HG03439 (cell line): ENCODE measurements around the gene SNAP25.

Experiments
- ATAC-seq: cut with Tn5 transposase; IDR thresholded peaks from one replicate; pipeline ENCODE4 v1.9.1; 2021; ENCODE audit warnings: mild to moderate bottlenecking, moderate library complexity; ENCODE audit not compliant: unreplicated experiment

The SNAP25 gene

DNA sequence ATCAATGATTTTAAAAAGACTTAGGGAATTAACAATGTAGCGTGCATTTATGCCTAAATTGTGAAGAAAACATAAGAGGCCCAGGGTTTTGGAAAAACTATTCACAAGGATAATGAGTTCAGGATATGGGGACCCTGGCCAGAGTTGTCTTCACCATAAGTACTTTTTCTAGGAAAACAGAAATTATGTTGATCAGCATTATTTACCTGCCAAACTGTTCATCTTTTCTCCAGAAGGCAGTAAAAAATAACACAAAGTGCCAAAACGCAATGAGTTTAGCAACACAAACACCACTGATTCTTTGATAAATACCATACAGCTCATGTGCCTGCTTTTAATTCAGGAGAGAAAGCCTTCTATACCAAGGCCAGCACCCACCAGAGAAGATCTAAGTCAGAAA, 43.1 kb downstream of the SNAP25 start:
- ATAC-seq = no peak

DNA sequence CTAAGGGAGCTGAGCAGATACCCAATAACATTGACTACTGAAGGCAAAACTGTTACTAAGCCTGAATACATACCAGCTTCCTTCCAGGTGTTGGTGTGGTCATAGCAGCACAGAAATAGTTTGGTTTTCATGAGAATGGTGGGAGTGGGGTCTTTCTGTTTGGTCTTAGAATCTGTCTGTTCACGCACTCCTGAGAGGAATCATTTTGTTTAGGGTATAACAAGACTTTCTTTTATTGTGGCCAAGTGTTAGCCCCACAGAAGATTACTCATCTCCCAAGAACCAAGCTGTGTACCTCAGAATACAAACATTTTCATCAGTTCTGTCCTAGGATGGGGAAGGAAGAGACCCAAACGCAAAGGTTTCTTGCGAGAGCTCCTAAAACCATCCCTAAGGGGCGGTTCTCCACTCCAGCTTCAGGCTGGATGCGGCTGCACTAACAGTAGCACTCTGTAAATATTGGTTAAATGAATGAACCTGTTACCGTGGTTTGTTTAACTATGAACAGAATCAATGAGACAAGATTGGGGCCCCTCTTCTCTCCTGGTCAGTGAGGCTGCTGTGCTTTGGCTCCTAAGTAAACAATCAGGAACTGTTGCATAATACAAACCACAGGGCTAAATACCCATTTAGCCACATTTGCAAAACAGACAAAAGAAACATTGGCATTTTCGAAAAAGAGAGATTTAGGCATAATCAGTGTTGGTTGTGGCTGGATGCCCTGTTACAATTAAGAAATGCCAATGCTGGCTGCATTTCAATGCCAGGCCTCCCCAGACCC, 44.9 kb downstream of the SNAP25 start:
- ATAC-seq = no peak

DNA sequence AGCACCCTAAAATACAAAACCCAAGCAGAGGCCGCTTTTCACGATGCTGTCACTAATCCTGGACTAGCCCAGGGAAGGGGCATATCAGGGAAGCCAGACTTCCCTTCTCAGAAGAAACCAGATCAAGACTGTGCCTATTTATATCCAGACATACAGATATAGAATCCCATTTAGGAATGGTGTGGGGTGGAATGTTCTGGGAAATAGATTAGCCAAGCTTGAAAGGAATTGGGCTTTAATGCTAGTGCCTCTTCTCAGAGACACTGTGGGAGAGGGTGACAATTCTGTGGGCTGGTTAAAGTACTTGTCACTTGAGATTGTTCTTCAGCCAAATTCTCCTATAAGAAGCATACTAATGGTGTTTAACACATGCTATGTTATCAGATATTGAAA, 45.5 kb downstream of the SNAP25 start:
- ATAC-seq = no peak

DNA sequence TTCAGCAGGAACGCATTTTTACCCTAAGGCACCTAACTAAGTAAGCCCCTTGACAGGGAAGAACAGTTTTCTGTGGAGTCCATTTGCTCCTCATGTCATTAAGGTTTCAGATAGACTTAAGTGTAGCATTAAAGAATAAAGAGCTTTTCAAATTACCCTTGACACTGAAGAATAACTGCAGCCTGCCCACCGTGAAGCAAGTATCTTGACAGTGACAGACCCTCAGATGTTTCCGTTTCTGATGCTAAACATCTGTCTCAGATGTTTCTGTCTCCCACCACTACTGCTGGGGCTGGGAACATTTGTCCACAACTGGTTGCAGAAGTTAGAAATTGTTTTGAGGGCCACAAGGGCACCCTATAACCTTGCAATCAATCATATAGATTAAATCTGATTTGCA, 50.0 kb downstream of the SNAP25 start:
- ATAC-seq = no peak

DNA sequence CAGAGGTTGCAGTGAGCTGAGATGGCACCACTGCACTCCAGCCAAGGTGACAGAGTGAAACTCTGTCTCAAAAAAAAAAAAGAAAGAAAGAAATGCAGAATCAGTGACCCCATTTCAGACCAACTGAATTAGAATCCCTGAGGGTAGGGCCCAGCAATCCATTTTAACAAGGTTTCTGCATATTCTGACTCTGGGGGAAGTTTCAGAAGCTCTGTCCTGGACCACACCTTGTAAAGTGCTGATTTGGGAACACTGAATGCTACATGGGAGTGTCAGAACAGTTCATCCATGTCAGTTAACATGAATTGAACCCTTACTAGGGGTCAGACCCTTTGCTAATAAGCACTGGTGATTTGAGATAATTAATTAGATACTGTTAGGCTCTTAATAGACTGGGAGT, 52.0 kb downstream of the SNAP25 start:
- ATAC-seq = no peak

DNA sequence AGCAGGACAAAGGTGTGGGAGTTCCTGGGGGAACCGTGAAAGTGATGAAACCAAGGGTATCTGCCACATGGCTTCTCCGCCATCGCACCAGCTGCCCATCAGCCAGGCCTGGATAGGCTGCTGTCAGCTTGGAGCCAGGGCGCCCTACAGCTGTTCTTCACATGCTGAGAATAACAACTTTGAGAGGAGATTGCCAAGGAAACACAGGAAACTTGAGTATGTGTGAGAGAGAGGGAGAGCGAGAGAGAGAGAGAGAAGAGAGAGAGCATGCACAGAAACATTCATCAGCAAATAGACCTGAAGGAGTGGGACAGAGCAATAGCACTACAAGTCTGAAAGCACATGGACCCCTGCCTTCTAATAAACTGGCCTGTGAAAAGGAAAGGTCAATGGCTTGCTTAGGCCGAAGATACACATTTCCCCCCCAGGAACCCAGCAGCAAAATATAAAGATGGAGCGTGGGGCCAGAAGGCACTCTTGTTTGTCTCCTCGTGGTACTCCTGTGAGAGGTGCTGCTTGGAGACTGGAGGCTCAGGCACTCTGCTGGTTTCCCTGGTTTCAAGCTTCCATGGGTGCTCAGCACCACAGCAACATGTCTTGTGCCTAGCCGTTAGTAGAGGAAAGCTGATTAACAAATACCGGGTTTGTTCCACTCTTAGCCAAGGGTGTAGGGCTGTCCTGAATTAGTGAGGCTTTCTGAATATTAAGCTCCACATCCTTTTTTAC, 53.0 kb downstream of the SNAP25 start:
- no peak for ATAC-seq

DNA sequence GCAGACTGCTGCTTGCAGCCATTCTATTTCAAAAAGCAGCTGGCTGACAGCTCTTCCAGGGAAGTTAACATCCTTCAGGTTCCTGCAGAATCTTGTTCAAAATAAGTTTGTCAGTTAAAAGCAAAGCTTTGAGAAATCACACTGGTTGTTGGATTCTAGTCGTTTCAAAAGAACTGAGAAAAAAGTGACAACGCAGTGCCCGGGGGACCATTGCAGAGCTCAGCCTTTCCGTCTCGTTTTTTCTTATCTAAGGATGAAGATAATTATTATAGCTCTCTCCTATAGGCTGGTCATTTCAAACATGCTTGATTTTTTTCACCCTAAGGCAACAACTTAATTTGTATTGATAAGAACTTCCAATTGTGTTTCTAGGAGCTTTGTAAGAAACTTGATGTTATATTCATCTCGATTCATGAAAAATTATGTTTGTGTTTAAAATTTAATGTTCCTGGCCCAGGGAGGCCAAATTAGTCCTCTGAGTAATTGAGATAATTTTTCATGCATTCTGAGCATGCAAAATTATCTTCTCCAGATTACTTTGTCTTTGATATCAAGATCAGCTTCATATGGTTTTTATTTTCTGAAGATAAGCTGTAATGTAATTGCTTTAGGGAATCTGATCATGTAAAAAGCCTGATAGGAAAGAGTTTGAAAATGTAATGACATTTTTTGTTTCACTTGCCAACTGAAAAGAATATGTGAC, 58.4 kb downstream of the SNAP25 start:
- no peak for ATAC-seq

DNA sequence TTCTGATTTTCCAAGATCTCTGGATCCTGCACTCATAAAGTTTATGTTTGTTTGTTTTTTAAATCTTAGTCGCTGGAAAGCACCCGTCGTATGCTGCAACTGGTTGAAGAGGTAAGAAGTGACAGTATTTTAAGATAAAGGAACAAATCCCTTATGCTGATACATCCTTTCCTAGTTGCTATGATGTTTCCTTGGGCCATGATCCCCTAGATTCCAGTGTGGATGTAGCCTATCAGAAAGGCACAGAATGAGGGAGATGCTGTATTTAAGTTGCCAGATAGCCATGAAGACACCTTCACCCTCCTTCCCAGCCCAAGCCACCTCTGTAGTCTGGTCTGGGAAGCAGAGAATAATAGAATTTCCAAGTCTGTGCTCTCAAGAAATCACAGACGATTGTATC, 59.0 kb downstream of the SNAP25 start:
- no peak for ATAC-seq

DNA sequence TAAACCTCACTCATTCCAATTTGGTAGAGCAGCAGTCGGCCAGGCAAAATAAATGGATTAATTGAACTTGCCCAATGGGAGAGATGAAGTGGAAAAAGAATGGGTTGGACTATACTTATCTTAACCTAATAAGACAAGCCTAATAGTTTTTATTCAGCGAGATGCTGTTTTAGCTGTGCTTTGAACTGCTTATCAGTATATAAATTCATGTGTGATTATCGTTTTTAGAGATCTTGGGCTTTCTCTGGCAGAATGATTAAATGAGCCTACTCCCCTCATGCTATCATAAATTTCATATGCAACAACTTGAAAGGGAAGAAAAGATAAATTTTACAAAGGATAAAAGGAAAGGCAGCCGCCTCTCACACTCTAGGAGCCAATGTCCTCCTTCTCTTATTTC, 59.8 kb downstream of the SNAP25 start:
- no peak for ATAC-seq

DNA sequence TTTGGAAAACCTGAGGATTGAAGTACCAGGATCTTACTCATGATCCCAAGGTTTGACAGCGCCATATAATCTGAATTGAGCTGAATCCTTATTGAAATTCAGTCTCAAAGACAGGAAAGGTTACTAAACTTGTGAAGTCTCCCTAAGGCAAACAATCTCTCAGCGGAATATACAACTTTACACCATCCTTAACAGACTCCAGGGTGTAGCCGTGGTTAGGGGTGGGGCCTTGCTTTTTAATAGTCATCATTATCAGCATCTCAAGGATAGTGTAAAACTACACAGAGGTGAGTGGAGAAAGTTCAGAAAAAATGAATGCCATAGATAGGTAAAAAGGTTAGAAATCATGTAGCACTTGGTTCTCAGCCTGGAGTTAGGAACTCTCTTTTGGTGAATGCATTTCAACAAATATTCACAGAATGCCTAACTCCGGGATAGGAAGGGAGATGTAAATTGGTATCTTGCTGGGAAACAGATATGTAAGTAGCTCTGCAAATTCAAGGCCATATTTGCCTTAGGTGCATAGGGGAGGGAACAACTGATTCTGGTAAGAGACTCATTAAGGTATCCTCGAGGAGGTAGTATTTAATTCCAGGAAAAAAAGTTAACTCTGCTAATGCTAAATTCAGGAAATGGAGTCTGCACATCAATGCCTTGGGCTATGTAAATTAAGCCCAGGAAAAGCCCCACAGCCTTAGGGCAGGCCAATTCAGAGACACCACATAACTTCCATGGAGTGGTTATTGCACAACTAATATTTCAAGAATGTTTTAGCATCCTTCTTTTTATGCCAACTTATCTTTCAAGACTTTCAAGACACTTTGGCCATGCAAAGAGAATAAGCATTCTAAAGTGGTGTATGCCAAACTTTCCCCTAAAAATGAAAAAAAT, 61.6 kb downstream of the SNAP25 start:
- ATAC-seq = no peak

DNA sequence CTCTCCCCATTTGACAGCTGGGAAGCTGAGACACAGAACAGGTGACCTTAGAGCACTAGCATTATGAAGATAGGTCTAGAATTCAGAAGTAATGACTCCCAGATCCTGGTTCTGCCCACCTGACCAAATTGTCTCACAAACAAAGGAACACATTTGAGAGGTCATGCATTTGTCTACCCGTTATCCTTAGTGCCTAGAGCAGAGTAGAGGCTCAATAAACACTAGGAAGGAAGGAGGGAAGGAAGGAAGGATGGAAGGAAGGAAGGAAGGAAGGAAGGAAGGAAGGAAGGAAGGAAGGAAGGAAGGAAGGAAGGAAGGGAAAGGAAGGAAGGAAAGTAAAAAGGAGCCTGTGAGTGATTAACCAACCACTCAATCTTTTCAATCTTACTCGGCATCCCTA, 63.3 kb downstream of the SNAP25 start:
- no peak for ATAC-seq

DNA sequence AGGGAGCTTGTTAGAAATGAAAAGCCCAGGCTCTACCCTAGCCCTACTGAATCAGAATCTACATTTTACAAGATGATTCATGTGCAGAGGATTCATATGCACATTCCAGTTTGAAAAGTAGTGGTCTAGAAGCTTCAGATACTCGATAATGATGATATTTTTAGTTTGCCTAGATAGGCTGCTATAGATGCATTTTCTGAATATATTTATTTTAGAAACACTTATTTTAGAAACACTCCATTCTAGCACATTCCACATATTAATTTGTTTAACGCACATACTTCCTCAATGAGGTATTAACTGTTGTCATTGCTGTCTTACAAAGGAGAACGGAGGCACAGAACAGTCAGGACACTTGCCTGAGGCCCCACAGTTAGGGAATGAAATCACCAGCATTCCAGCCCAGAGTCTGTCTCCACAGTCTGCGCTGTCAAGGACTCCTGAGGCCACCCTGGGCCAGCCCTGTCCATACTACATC, 64.4 kb downstream of the SNAP25 start:
- no peak for ATAC-seq

DNA sequence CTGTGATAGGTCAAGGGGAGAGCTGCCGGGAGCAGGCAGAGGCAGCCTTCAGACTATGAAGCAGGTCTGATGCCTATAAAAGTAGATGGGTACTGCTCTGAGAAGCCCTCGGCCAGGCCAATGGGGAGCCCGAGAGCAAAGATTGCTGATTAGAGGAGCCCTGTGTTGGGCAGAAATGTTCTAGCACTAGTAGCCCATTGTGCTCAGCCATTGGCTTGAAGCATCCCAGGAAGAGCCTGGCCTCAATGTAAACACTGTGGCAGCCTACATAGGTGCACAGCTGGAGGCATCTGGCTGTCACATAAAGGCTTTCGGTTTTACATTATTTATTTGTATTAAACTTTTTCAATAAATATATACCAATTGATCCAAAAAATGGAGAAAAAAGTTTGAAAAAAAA, 67.7 kb downstream of the SNAP25 start:
- no peak for ATAC-seq

DNA sequence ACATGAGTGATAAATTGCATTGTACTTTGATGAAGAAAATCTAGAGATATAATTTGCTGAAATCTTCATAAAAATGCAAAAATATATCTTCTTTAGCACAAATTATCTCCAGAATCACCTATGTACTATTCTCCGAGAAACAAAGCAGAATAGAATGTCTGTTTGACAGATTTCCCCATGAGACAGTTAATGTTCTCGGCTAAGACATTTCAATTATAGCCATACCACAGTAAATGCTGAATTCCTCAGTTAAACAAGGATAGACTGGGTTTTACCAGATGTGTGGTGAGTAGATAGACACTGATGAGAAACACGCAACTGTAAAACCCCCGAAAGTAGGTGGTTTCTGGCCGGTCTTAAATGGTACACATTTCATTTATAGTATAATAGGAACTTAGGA, 69.8 kb downstream of the SNAP25 start:
- no peak for ATAC-seq

DNA sequence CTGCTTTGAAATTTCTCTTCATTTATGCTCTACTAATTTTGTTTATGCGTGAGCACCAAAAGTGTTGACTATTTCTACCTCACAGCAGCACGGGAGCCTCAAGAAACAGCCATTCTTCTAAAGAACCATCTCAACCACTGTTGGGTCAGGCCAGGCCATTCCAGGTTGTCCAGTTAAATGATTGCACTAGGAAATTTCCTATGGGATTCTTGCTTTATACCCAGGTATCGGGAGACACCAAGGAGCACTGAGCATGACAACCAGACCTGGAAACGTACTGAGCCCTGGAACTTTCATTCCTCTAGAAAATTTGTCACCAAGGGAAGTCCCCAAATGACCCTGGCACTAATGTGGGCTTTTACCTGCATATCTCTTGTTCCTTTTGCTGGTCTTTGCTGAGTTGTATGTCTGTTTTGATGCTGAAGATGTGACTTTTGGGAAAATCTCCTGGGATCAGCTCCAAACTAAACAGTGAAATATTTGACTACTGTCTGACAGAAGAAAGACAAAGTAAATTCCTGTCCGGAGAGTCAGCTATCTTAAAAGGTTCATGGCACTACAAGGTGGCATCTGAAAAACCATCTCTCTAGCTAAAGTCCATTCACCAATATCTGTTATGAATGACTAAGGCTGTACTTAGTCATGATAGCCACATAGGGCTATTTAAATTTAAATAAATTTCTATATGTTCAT, 70.5 kb downstream of the SNAP25 start:
- no peak for ATAC-seq

DNA sequence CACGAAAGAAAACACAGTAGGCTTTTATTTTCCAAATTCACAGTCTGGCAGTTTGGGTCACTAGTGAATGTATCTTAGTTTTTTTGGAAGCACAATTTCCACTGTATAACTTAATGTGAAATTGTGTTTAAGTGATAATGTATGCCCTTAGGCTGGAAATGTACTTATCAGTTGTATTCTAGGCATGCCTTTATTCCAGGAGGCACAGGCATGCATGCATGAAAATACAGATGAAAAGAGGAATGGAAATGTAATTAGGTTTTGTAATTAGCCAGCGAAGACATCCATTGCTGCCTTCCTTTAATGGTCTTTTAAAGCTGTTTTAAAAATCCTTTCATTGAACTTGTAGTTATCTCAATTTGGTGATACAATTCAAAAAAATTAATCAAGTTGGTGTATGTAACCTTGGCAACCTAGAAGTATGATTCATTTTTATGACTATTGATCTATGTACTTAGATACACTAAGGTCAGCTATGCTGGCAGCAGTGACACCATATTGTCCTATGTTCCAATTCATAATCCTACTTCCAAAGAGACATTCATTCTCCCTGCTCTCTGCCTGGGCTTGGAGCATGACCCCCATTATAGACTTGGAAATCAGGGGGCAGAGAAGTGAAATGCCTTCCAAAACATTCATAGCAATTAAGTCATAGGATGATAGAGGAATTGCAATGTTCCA, 73.1 kb downstream of the SNAP25 start:
- ATAC-seq = no peak

DNA sequence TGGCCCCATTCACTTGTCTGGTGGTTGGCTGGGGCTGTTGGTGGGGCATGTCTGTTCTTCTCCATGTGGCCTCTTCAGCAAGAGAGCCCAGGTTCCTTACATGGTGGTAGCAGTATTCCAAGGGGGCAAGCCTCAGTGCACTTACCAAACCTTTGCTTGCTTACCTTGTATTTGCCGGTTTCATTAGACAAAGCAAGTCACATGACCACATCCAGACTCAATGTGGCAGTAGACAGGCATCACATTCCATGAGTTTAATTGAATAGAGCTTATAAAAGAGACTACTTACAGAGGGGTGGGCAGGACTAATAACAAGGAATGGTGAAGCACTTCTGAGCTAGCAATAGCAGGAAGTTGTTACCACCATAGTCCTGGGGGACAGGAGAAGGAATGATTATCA, 78.6 kb downstream of the SNAP25 start:
- no peak for ATAC-seq

DNA sequence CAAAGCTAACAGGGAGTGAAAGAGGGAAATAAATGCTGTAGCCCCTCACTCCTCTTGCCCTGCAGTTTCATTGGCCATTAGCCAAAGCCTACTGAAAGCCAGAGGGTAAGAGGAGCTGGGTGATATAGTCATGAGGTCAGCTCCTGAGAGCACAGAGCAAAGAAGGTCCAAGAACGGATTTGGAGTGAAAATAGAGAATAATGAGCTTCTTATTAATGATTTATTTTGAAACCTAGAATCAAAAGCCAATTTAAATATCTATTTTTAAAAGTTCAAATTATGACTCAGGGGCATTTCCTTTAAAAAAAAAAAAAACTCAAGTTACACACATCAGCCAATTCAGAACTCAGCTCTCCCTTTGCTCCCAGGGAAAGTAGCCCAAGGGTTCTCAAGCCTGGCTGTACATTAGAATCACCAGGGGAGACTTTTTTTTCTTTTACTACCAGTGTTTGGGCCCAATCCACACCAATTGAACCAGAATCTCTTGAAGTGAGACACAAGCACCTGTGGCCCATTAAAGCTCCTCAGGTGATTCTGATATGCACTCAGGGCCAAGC, 79.1 kb downstream of the SNAP25 start:
- ATAC-seq = no peak
